OCI-LY1 (cell line): Measurements from ENCODE around the gene JAKMIP1.

Source experiments
- CTCF ChIP-seq: fragments of 200-600 bp; sonication (generic), shearing (Covaris generic); IDR thresholded peaks from 2 replicates; pipeline ENCODE4 v1.5.1; 2017; ENCODE audit warnings: mild to moderate bottlenecking, antibody characterized with exemption, low read length, moderate library complexity, mixed read lengths
- EZH2 ChIP-seq: fragments of 200-600 bp; sonication (generic), shearing (Covaris generic); IDR thresholded peaks from 2 replicates; pipeline ENCODE4 v1.8.0; 2017; ENCODE audit warnings: borderline replicate concordance, mixed run types, mild to moderate bottlenecking, antibody characterized with exemption, low read length, moderate library complexity, mixed read lengths

GRCh38 chr4:6194458-6195195, 5.7 kb downstream of the JAKMIP1 start:
- TF ChIP-seq CTCF (no peak), EZH2 (no peak)
